GM23338 (cell line): ENCODE measurements around the gene HOXD4.

Experiments
- EZH2 ChIP-seq: fragments of 200-600 bp; sonication (generic); IDR thresholded peaks from one replicate; pipeline ENCODE4 v1.8.0; 2017; ENCODE audit warnings: antibody characterized with exemption, mild to moderate bottlenecking, low read depth; ENCODE audit not compliant: unreplicated experiment
- POLR2AphosphoS5 ChIP-seq: IDR thresholded peaks from 2 replicates; pipeline ENCODE4 v1.6.1; 2016; ENCODE audit warnings: antibody characterized with exemption, low read depth
- TF ChIP-seq, protein P1 (sequence below), 2 experiments: fragments of 200-600 bp in 1 of 2; sonication (generic) in 1 of 2; conservative IDR thresholded peaks; 2 replicates each; pipeline versions ENCODE4 v1.5.1 to v1.6.1; 2016 to 2017; ENCODE audit warnings: antibody characterized with exemption in 2 of 2, low read depth in 2 of 2, mild to moderate bottlenecking in 2 of 2, moderate library complexity in 1 of 2
- TF ChIP-seq, protein P2 (sequence below): IDR thresholded peaks from one replicate; pipeline ENCODE4 v1.6.1; 2018; ENCODE audit warnings: antibody characterized with exemption; ENCODE audit not compliant: unreplicated experiment

DNA sequence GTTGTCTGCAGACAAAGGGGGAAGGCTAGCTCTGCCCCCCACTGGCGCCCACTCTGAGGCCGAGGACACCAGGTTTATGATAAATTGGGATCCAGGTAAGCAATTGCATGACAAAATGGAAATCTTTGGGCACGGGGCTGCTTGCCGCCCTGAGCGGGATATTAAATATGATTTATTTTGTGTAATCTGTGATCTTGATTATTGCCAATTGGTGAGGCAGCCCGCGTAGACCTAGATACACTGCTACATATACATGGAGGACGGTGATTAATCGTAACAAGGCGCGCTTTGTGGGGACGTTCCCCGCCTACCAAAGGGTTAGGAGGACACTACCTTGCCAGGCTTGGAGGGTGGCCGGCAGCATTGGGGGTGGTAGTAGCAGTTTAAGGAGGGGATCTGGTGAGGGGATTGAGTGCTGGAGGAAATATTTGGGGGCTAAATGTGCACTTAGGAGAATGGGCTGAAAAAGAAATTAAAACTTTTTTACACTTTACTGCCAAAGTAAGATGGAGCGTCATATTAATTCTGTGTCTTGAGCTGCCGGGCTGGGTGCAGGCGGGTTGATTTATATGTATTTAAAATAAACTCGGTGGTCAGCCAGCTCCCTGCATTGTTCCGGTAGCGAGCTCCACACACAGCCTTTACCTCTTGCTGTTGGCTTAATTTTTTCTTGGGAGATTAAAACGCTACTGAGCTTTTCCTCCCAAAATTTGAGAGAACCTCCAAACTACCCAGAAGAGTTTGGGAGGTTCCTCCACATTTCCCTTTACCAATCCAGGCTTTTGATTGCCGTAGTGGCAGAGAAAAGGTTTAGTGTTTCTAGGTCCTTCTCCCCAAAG lies 9.9 kb downstream of the HOXD4 start:
- TF ChIP-seq EZH2 (peak; percentile 96), POLR2AphosphoS5 (no peak)
- TF ChIP-seq, protein P1, sequence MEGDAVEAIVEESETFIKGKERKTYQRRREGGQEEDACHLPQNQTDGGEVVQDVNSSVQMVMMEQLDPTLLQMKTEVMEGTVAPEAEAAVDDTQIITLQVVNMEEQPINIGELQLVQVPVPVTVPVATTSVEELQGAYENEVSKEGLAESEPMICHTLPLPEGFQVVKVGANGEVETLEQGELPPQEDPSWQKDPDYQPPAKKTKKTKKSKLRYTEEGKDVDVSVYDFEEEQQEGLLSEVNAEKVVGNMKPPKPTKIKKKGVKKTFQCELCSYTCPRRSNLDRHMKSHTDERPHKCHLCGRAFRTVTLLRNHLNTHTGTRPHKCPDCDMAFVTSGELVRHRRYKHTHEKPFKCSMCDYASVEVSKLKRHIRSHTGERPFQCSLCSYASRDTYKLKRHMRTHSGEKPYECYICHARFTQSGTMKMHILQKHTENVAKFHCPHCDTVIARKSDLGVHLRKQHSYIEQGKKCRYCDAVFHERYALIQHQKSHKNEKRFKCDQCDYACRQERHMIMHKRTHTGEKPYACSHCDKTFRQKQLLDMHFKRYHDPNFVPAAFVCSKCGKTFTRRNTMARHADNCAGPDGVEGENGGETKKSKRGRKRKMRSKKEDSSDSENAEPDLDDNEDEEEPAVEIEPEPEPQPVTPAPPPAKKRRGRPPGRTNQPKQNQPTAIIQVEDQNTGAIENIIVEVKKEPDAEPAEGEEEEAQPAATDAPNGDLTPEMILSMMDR (conservative IDR thresholded peaks at IDR 0.05; ENCODE audit: low read depth in 2 of 2) = no peak
- TF ChIP-seq, protein P2, sequence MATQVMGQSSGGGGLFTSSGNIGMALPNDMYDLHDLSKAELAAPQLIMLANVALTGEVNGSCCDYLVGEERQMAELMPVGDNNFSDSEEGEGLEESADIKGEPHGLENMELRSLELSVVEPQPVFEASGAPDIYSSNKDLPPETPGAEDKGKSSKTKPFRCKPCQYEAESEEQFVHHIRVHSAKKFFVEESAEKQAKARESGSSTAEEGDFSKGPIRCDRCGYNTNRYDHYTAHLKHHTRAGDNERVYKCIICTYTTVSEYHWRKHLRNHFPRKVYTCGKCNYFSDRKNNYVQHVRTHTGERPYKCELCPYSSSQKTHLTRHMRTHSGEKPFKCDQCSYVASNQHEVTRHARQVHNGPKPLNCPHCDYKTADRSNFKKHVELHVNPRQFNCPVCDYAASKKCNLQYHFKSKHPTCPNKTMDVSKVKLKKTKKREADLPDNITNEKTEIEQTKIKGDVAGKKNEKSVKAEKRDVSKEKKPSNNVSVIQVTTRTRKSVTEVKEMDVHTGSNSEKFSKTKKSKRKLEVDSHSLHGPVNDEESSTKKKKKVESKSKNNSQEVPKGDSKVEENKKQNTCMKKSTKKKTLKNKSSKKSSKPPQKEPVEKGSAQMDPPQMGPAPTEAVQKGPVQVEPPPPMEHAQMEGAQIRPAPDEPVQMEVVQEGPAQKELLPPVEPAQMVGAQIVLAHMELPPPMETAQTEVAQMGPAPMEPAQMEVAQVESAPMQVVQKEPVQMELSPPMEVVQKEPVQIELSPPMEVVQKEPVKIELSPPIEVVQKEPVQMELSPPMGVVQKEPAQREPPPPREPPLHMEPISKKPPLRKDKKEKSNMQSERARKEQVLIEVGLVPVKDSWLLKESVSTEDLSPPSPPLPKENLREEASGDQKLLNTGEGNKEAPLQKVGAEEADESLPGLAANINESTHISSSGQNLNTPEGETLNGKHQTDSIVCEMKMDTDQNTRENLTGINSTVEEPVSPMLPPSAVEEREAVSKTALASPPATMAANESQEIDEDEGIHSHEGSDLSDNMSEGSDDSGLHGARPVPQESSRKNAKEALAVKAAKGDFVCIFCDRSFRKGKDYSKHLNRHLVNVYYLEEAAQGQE = no peak
